Thymus (tissue), 11 donors: Measurements from ENCODE around the gene TINAGL1. TPM values are rescaled to one million over a fixed set of nuclear protein-coding genes. Genes with fewer than 3 reads are reported as not detected.

Source experiments
- DNase-seq, 9 donors: peaks; one replicate each; pipeline ENCODE4 v3.0.0-alpha.2; 2013; ENCODE audit warnings: low spot score in 9 of 9, low read depth in 6 of 9, missing footprints in 1 of 9
- H3K27ac ChIP-seq, 2 donors: one replicate each; pipeline ENCODE4 v1.5.1; 2013; ENCODE audit warnings: control low read depth in 1 of 2, low read depth in 1 of 2, low read length in 1 of 2, mild to moderate bottlenecking in 1 of 2, moderate library complexity in 1 of 2
- H3K27me3 ChIP-seq, 2 donors: one replicate each; pipeline ENCODE4 v1.5.1; 2013; ENCODE audit warnings: low read length in 1 of 2; ENCODE audit not compliant: control insufficient read depth in 2 of 2, insufficient read depth in 1 of 2
- H3K36me3 ChIP-seq, 2 donors: one replicate each; pipeline ENCODE4 v1.5.1; 2013; ENCODE audit warnings: low read length in 1 of 2, mild to moderate bottlenecking in 1 of 2, moderate library complexity in 1 of 2; ENCODE audit not compliant: control insufficient read depth in 2 of 2, insufficient read depth in 2 of 2
- H3K4me1 ChIP-seq, 2 donors: one replicate each; pipeline ENCODE4 v1.5.1; 2013; ENCODE audit warnings: low read length in 2 of 2; ENCODE audit not compliant: control insufficient read depth in 2 of 2, insufficient read depth in 2 of 2
- H3K4me3 ChIP-seq, 2 donors: one replicate each; pipeline ENCODE4 v1.5.1; 2013; ENCODE audit warnings: low read length in 2 of 2, control low read depth in 1 of 2, mild to moderate bottlenecking in 1 of 2
- H3K9me3 ChIP-seq, 2 donors: one replicate each; pipeline ENCODE4 v1.5.1; 2013; ENCODE audit warnings: low read length in 1 of 2, mild to moderate bottlenecking in 1 of 2; ENCODE audit not compliant: control insufficient read depth in 2 of 2, insufficient read depth in 1 of 2
- WGBS: extraction: QIAGEN DNeasy Blood & Tissue Kit; methylation state at CpG from one replicate; pipeline ENCODE4 v1.1.7; 2013; 5-methylcytosine and 5-hydroxymethylcytosine counted together
- polyA plus RNA-seq: library from polyadenylated mRNA; stranded (reverse); fragments of 200-250 nt; gene quantifications from one replicate; pipeline ENCODE4 v1.2.3, GENCODE V29; 2013
- total RNA-seq: library from RNA; stranded (reverse); fragments of 120-200 nt; gene quantifications from one replicate; pipeline ENCODE4 v1.2.4, GENCODE V29; 2013
- donor health status: healthy.

The TINAGL1 gene
- total and polyA plus RNA-seq, 2 donors: 6.3 to 26.7 TPM

DNA sequence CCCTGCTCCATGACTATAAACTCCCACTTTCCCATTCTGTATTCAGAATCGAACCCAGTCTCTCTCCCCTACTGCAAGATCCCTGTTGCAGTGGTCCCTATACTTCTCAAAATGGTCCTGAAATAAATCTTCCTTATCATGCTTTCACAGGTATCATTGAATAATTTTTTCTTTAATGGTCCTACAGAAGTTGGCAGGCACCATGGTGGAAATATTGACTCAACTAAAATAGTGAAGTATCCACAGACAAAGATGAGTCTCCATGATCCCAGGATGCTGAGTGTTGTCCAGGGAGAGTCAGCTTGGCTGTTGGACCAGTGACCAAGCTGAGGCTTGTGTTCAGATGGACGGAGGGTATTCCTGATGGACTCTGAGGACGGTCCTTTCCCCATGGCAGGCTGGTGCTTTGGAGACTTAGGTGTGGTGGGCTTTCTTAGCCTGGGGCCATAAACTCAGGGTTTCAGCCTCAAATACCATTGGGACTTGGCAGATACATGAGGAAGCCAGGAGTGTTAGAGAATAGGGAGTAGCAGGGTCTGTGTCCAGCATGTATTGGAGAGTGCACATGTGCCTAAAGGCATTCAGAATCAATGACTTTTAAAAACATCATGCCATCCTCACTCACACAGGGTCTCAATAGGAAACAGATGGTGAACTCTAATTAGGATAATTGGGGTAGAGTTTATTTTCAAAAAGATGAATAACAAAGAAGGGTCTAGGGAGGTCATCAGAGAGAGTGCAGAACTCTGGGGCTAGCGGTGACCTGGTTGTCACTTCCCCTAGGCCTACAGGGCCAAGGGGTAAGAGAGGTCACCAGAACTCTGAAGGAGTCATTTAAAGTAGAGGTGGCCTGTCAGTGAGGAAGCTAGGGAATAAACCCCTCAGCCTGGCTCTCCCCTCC is 19.8 kb downstream of the TINAGL1 start:
- H3K36me3 ChIP-seq: no peaks in the 10 kb centered on the region
- no peak overlapping the region for H3K4me3 ChIP-seq
- H3K4me1 ChIP-seq: peaks cover 0 to 6% of the 10 kb centered on the region in 2 donors
- H3K27me3 ChIP-seq: peaks cover 0 to 4% of the 10 kb centered on the region in 2 donors
- no peak overlapping the region for H3K27ac ChIP-seq
- peak in 1 of 9 donors; percentile 12 for DNase-seq
- 81% methylated on average over 4 of the region's 4 CpGs for WGBS
- no peaks in the 10 kb centered on the region for H3K9me3 ChIP-seq

DNA sequence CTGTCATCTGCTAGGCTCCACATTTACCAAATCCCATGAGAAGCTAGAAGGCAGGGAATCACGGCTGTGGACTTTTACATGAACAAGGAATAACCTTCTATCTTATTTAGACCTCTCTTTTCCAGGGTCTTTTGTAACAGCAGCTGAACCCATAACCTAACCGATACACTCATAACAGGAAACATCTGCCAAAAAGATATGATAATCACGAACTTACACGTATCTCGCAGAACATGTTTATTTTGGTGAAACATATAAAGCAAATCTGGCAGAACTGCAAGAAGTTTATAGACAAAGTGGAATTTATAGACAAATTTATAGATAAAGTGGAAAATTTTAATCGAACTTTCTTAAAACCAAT is 20.4 kb downstream of the TINAGL1 start:
- DNase-seq: peak in 1 of 9 donors; percentile 15

DNA sequence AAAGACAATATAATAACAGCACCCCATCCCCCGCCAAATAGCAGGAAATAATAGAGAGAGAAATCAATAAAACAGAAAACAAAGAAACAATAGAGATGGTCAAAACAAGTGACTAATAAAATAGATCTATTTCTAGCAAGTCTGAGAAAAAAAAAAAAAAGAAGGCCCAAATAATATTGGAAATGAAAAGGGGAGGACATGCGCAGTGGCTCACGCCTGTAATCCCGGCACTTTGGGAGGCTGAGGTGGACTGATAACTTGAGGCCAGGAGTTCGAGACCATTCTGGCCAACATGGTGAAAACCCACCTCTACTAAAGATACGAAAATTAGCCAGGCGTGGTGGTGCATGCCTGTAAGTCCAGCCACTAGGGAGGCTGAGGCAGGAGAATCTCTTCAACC is 22.7 kb downstream of the TINAGL1 start:
- 92% methylated on average over 7 of the region's 7 CpGs for WGBS
- H3K4me3 ChIP-seq: no peak overlapping the region
- no peak for DNase-seq
- no peaks in the 10 kb centered on the region for H3K9me3 ChIP-seq
- peaks cover 0 to 6% of the 10 kb centered on the region in 2 donors for H3K4me1 ChIP-seq
- no peaks in the 10 kb centered on the region for H3K36me3 ChIP-seq
- no peaks in the 10 kb centered on the region for H3K27me3 ChIP-seq
- no peak overlapping the region for H3K27ac ChIP-seq

More for the DNA sequence above, 20.4 kb downstream of the TINAGL1 start:
- Histone ChIP-seq H3K4me3 (no peak overlapping the region), H3K27me3 (peaks cover 0 to 4% of the 10 kb centered on the region in 2 donors), H3K27ac (no peak overlapping the region), H3K9me3 (no peaks in the 10 kb centered on the region), H3K4me1 (peaks cover 0 to 6% of the 10 kb centered on the region in 2 donors), H3K36me3 (no peaks in the 10 kb centered on the region)
- WGBS: 3% methylated on average over 6 of the region's 6 CpGs

DNA sequence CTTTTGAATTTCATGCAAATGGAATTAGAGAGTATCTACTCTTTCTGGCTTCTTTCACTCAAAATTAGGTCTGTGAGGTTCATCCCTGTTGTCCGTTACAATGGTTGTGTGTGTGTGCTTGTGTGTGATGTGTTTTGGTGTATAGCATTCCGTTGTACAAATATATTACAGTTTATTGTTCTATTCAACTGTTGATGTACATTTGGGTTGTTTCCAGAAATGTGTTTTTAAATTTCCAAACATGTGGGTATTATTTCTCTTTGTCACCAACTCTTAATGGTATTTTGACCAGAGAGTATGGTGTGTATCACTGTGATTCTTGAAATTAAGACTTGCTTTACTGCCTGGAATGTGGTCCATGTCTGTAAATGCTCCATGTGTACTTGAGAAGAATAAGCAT is 24.3 kb downstream of the TINAGL1 start:
- no peaks in the 10 kb centered on the region for H3K27me3 ChIP-seq

DNA sequence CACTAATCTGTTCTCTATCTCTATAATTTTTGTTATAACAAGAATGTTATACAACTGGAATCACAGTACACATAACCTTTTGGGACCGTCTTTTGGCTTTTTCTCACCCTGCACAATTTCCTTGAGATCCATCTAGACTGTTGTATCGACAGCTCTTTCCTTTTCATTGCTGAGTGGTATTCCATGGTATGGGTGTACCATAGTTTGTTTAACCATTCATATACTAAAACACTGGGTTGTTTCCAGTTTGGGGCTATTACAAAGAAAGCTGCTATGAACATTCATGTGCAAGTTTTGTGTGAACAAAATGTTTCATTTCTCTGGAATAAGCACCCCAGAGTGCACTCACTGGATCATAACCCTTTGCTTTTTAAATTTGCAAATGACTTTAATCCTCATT is 25.8 kb downstream of the TINAGL1 start:
- DNase-seq: no peak
- 96% methylated on average over 2 of the region's 2 CpGs for WGBS
- Histone ChIP-seq H3K27ac (no peak overlapping the region), H3K36me3 (no peaks in the 10 kb centered on the region), H3K27me3 (no peaks in the 10 kb centered on the region), H3K4me3 (no peak overlapping the region), H3K9me3 (no peaks in the 10 kb centered on the region), H3K4me1 (no peaks in the 10 kb centered on the region)

More for the DNA sequence above, 24.3 kb downstream of the TINAGL1 start:
- no peak for DNase-seq
- Histone ChIP-seq H3K27ac (no peak overlapping the region), H3K9me3 (no peaks in the 10 kb centered on the region), H3K4me3 (no peak overlapping the region), H3K4me1 (peaks cover 0 to 6% of the 10 kb centered on the region in 2 donors), H3K36me3 (no peaks in the 10 kb centered on the region)
- over 99% methylated on average over 2 of the region's 2 CpGs for WGBS

DNA sequence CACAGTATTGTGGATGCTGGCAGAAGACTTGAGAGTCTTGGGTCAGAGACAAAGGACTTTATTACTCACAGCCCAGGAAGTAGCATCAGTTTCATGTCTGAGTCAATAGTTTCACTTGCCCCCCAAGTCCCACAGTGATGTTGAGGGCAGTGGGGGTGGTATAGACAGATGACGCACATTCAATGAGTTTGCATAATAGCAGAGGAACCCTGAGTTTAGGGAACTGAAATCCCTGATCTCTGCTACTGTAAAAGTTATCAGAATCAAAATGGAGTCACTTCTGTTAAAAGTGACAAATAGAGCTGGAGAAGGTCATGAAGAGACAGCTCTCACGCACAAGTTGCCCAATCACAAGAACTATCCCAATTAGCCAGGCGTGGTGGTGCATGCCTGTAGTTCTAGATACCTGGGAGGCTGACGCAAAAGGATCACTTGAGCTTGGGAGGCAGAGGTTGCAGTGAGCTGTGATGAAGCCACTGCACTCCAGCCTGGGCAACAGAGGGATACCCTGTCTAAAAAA is 29.7 kb downstream of the TINAGL1 start:
- DNase-seq: no peak
- Histone ChIP-seq H3K27ac (no peak overlapping the region), H3K4me1 (no peaks in the 10 kb centered on the region), H3K27me3 (no peaks in the 10 kb centered on the region), H3K9me3 (no peaks in the 10 kb centered on the region), H3K36me3 (no peaks in the 10 kb centered on the region), H3K4me3 (no peak overlapping the region)
- WGBS: 98% methylated on average over 4 of the region's 4 CpGs

DNA sequence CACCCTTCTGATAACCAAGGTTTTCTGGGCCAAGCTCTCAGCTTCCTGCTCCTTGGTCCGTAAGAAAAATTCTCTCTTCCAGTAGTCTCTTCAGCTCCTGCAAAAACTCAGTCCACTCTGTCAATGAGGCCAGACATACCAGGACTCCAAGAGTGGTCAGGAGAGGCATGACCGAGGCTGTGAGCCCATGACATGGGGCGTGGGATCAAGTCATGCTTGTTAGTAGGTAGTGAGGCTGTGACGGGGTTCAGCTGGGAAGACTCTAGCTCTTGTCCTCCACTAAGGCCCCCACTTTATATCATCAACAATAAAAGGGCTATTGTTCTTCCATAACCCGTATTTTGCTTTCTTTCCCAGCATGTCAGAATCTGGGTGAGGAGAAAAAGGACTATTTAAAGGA is 31.0 kb downstream of the TINAGL1 start:
- H3K36me3 ChIP-seq: no peaks in the 10 kb centered on the region
- 96% methylated on average over 5 of the region's 5 CpGs for whole genome bisulfite sequencing
- H3K9me3 ChIP-seq: no peaks in the 10 kb centered on the region
- H3K4me3 ChIP-seq: no peak overlapping the region
- no peak for DNase-seq
- H3K27me3 ChIP-seq: no peaks in the 10 kb centered on the region
- no peak overlapping the region for H3K27ac ChIP-seq
- no peaks in the 10 kb centered on the region for H3K4me1 ChIP-seq

DNA sequence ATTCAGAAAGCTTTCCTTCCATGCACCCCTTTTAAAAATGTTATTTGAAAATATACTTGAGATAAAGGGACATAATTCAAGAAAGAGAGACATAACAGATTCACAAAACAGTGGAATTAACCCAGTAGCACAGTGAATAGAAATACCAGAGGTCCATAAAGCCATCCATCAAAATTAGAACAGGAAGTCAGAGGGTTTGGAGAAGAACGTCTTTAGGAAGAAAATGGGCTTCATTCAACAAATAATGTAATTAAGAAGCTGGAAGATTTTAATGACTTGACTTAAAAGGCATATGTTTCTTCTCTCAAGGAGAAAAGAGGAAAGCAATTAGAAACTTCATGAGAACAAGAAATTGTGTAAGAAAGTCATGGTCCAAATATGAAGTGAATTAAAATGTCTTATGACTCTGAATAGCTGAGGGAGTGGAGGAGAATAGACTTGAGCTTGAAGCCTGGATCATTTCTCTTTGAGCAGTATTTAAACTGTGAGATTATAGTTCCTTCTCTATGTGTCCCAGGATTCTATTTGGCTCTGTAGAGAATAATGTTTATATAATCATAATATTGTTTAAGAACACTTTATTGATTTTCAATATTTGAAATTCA is 33.3 kb downstream of the TINAGL1 start:
- H3K27ac ChIP-seq: no peak overlapping the region
- no peak for DNase-seq
- H3K27me3 ChIP-seq: peaks cover 0 to 2% of the 10 kb centered on the region in 2 donors
- WGBS: 35% methylated on average over 1 of the region's 1 CpG
- H3K4me3 ChIP-seq: no peak overlapping the region
- H3K9me3 ChIP-seq: no peaks in the 10 kb centered on the region
- no peaks in the 10 kb centered on the region for H3K36me3 ChIP-seq
- H3K4me1 ChIP-seq: no peaks in the 10 kb centered on the region

DNA sequence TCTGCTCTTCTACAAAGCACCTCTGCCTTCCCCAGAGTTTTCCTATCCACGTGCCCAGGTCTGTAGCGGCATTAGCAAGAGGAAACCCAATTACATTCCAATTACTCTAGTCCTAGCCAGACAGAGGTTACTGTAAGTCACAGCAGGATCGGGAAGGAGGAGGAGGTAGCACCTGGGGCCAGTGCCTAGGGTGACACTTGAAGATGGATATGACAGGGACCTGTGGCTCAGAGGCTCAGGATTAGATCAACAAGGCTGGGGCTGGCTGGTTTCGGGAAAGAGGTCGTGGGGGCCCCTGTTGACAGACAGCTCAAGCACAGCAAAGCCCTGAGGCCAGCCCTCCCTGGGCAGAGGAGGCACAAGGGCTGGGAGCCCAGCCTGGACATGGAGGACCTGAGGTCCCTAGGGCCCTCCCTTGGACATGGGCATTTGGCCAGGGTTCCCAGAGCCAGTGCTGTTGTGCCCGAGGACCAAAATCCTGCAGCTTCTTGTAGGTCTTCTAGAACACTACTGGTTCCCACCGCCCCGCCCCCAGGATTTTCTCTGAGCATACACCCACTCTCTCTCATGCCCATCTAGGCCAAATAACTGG is 38.2 kb downstream of the TINAGL1 start:
- DNase-seq: no peak
- peaks cover 16 to 50% of the 10 kb centered on the region in 2 donors for H3K27me3 ChIP-seq
- no peaks in the 10 kb centered on the region for H3K36me3 ChIP-seq
- no peak overlapping the region for H3K27ac ChIP-seq
- peaks cover 0 to 2% of the 10 kb centered on the region in 2 donors for H3K9me3 ChIP-seq
- 90% methylated on average over 8 of the region's 8 CpGs for WGBS
- no peak overlapping the region for H3K4me3 ChIP-seq
- peaks cover 3 to 7% of the 10 kb centered on the region in 2 donors for H3K4me1 ChIP-seq
